Left ventricle myocardium inferior (tissue), 1 donor: ENCODE results near the gene EPHA3. TPM values are rescaled to one million over a fixed set of nuclear protein-coding genes. Genes with fewer than 3 reads are reported as not detected.

ENCODE experiments used
- DNase-seq: peaks from one replicate; pipeline ENCODE4 v3.0.0-alpha.2; 2020
- H3K27ac ChIP-seq: fragments of 200-600 bp; replicated peaks from 2 replicates; pipeline ENCODE4 v1.8.0; 2021
- H3K27me3 ChIP-seq: fragments of 200-600 bp; 2 replicates; pipeline ENCODE4 v1.8.0; 2021; ENCODE audit warnings: low read depth
- H3K36me3 ChIP-seq: fragments of 200-600 bp; 2 replicates; pipeline ENCODE4 v1.8.0; 2021
- H3K4me1 ChIP-seq: fragments of 200-600 bp; 2 replicates; pipeline ENCODE4 v1.8.0; 2021
- H3K4me3 ChIP-seq: fragments of 200-600 bp; 2 replicates; pipeline ENCODE4 v1.8.0; 2021; ENCODE audit warnings: mild to moderate bottlenecking, moderate library complexity
- H3K9me3 ChIP-seq: fragments of 200-600 bp; replicated peaks from 2 replicates; pipeline ENCODE4 v1.8.0; 2021
- intact Hi-C: fragments of 100-400 bp; cut with micrococcal nuclease; formaldehyde crosslinking; loops from one replicate; pipeline ENCODE4 v1.11.0; 2022
- total RNA-seq: library from RNA; stranded (reverse); fragmentation: NEBNext Ultra II Directional; extraction: Animal tissue kit (Norgen Biotek cat#: 25700); gene quantifications from one replicate; pipeline ENCODE4 v1.2.1, GENCODE V29; 2021
- TF ChIP-seq, protein P1 (sequence below): fragments of 200-600 bp; IDR thresholded peaks from 2 replicates; pipeline ENCODE4 v1.8.0; 2021; ENCODE audit warnings: antibody characterized with exemption, mild to moderate bottlenecking, borderline replicate concordance
- donor health status: DM: no; HTN: yes; CAD: no; lungs with severe emphysema.

The EPHA3 gene
- total RNA-seq, 1 donor from 2014 or later: 3.5 TPM

DNA sequence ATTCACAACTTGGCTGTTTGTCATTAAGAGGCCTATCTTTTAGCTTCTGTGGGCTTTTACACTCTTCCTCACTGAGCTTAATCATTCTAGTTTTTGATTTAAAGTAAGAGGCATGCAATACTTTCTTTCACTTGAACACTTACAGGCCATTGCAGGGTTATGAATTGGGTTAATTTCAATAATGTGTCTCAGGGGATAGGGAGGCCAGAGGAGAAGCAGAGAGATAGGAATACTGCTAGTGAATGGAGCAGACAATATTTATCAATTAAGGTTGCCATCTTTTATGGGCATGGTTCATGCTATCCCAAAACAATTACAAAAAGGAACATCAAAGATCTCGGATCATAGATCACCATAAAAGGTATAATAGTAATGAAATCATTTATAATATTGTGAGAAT lies 189.8 kb downstream of the EPHA3 start:
- no peaks in the 10 kb centered on the region for H3K36me3 ChIP-seq
- TF ChIP-seq, protein P1, sequence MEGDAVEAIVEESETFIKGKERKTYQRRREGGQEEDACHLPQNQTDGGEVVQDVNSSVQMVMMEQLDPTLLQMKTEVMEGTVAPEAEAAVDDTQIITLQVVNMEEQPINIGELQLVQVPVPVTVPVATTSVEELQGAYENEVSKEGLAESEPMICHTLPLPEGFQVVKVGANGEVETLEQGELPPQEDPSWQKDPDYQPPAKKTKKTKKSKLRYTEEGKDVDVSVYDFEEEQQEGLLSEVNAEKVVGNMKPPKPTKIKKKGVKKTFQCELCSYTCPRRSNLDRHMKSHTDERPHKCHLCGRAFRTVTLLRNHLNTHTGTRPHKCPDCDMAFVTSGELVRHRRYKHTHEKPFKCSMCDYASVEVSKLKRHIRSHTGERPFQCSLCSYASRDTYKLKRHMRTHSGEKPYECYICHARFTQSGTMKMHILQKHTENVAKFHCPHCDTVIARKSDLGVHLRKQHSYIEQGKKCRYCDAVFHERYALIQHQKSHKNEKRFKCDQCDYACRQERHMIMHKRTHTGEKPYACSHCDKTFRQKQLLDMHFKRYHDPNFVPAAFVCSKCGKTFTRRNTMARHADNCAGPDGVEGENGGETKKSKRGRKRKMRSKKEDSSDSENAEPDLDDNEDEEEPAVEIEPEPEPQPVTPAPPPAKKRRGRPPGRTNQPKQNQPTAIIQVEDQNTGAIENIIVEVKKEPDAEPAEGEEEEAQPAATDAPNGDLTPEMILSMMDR: no peak
- peaks cover 25% of the 10 kb centered on the region for H3K9me3 ChIP-seq
- H3K27ac ChIP-seq: no peak overlapping the region
- no peak for DNase-seq
- no peaks in the 10 kb centered on the region for H3K27me3 ChIP-seq
- no peaks in the 10 kb centered on the region for H3K4me1 ChIP-seq
- intact Hi-C loops: no loop called here
- no peak overlapping the region for H3K4me3 ChIP-seq

DNA sequence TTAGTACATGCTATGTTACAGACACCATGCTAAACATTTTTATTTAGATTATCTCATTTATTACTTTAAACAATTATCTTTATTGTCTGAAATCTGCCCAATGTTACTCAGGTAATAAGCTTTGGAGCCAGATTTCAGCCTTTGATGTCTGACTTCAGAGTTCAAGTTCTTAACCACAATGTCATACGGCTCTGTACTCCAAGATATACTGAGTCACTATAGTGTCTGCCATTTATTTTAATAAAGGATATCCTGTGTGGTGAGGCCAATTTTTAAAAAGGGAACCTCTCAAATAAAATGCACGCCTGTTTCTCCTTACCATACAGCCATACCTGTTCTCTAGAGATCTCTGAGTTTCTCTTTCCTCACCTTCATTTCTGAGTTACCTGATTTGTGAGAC lies 193.1 kb downstream of the EPHA3 start:
- no peaks in the 10 kb centered on the region for H3K36me3 ChIP-seq
- H3K4me3 ChIP-seq: no peak overlapping the region
- intact Hi-C loops: no loop called here
- H3K27ac ChIP-seq: no peak overlapping the region
- H3K27me3 ChIP-seq: no peaks in the 10 kb centered on the region
- no peak for DNase-seq
- H3K4me1 ChIP-seq: no peaks in the 10 kb centered on the region
- TF ChIP-seq, protein P1: no peak
- no peaks in the 10 kb centered on the region for H3K9me3 ChIP-seq

DNA sequence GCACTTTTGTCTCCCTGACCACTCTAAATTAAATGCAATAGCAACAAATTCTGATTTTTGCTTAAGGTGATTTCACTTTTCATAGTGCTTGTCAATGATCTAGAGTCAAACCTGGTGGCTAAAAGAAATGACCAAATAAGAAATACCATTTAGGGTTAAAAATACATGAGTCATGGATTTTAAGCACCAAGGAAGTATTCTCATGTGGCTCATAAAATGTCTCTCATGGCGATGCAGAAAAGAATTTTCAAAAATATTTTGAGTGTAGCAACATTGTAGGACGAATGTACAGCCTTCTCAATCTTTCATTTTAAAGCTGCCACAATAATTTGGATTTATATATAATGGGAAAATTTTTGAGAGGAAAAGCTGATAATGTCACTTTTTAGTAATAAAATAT lies 193.6 kb downstream of the EPHA3 start:
- Histone ChIP-seq H3K4me1 (no peaks in the 10 kb centered on the region), H3K27ac (no peak overlapping the region), H3K9me3 (no peaks in the 10 kb centered on the region), H3K36me3 (no peaks in the 10 kb centered on the region), H3K27me3 (no peaks in the 10 kb centered on the region), H3K4me3 (no peak overlapping the region)
- no peak for DNase-seq
- TF ChIP-seq, protein P1: no peak
- intact Hi-C loops: no loop called here

DNA sequence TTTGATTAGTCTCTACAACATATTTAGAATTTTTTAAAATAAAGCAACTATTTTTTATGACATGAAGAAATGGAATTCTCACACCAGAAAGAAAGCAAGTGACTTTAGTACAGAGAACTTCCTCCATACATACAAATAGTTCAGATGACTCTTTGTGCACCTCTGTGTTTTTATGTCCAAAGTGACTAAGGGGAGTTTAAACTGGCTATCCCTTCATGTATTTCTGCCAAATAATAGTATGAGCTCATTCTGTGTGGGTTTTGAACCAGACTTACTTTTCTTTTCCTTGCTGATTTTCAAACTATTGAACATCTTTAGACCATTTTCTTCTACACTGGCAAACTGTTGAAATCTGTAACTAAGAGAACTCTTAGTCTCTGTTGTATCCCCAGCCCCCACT lies 196.3 kb downstream of the EPHA3 start:
- no peak overlapping the region for H3K4me3 ChIP-seq
- TF ChIP-seq, protein P1: no peak
- intact Hi-C loops: no loop called here

DNA sequence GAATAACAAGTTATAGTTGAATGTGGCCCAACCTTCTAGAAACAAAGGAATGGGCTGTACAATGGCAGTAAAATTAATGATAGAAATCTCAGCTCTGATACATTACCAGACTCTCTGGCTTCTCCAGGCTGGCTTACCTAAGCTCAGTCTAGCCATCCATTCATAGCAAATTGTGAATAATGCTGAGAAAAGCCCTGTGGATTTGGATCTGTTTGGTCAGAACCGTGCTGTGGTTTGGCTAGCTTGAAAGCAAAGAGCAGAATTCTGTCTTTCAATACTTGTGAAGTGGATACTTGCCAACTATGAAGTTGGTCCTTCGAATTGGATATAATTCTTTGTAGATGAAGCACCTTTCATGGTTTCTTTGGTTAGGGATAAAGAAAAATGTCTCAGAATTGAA lies 199.1 kb downstream of the EPHA3 start:
- Histone ChIP-seq H3K27me3 (no peaks in the 10 kb centered on the region), H3K9me3 (no peaks in the 10 kb centered on the region), H3K4me3 (no peak overlapping the region), H3K27ac (no peak overlapping the region), H3K4me1 (no peaks in the 10 kb centered on the region), H3K36me3 (no peaks in the 10 kb centered on the region)
- no peak for DNase-seq
- intact Hi-C loops: no loop called here
- TF ChIP-seq, protein P1: no peak

More for the DNA sequence above, 196.3 kb downstream of the EPHA3 start:
- DNase-seq: no peak
- no peak overlapping the region for H3K27ac ChIP-seq
- H3K36me3 ChIP-seq: no peaks in the 10 kb centered on the region
- H3K27me3 ChIP-seq: no peaks in the 10 kb centered on the region
- H3K4me1 ChIP-seq: no peaks in the 10 kb centered on the region
- no peaks in the 10 kb centered on the region for H3K9me3 ChIP-seq

DNA sequence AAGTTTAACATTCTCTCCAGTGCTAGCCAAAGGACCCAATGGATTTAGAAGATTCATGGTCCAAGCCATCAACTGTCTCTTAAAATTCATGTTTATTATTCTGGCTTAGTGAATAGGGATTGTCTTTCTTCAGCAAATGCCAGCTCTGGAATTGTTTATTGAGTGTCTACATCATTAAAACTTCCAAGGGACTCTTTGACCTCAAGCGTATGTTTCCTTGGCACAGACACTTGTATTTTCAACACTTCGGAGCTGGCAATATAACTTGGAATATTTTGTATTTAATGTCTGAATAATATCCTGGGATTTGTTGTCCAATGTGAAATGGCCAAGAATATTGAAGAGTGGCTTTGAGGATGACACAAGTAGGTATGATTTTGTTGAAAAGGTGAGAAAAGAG lies 204.2 kb downstream of the EPHA3 start:
- Histone ChIP-seq H3K27ac (no peak overlapping the region), H3K4me3 (no peak overlapping the region), H3K4me1 (no peaks in the 10 kb centered on the region), H3K9me3 (peaks cover 5% of the 10 kb centered on the region), H3K36me3 (no peaks in the 10 kb centered on the region), H3K27me3 (no peaks in the 10 kb centered on the region)
- intact Hi-C loops: no loop called here
- no peak for DNase-seq
- TF ChIP-seq, protein P1: no peak
